ENCODE measurements around the gene BCL2L11. TPM values are rescaled to one million over a fixed set of nuclear protein-coding genes. Genes with fewer than 3 reads are reported as not detected.

Gene BCL2L11
- total and polyA plus RNA-seq, 2 donors (not counting 3 experiments of a cell fraction or from before 2014, with no cell fraction given), result 12.9 to 26.6 TPM

DNA sequence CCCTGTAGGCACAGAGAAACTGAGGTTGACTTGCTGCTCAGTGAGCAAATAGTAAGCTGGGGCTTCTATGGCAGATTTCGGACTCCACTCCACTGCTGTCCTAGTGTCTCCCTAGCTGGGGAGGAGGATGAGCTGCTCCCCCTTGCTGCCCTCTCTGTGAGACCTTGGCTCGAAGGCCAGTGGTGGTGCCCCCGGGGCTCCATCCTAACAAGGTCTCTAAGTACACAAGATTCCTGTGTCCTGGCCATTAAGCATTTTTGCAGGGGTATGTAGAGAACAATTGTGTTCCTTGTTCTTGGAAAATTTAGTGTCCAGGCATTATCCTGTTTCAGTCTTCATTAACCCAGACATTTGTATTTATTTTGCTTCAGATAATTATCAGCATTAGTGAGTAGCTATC lies 21.3 kb upstream of the BCL2L11 start:
- Histone ChIP-seq H3K4me3 (replicated peaks in 1 of 3; ENCODE audit: insufficient read depth in 1 of 3, low read depth in 1 of 3, low read length in 3 of 3) (no peak overlapping the region), H3K9me1 (replicated peaks; ENCODE audit: control insufficient read depth, extremely low read depth, insufficient read depth, low read length) (no peaks in the 10 kb centered on the region), H3K27ac (ENCODE audit: insufficient read depth, low read depth, low read length) (no peak overlapping the region), H3K4me1 (ENCODE audit: control insufficient read depth, extremely low read depth, insufficient read depth, low read length) (no peaks in the 10 kb centered on the region), H3K9ac (replicated peaks; ENCODE audit: extremely low read depth, insufficient read depth, low read length) (no peak overlapping the region), H3K9me3 (replicated peaks; ENCODE audit: control insufficient read depth, insufficient read depth, low read length) (no peaks in the 10 kb centered on the region), H3K4me2 (ENCODE audit: insufficient read depth, low read length) (no peak overlapping the region), H4K20me1 (replicated peaks; ENCODE audit: control insufficient read depth, extremely low read depth, insufficient read depth, low read length) (no peaks in the 10 kb centered on the region), H3K27me3 (ENCODE audit: control insufficient read depth in 2 of 2, insufficient read depth in 2 of 2, low read length in 2 of 2) (peaks cover 22 to 26% of the 10 kb centered on the region in 2 experiments), H3K79me2 (ENCODE audit: control insufficient read depth, insufficient read depth, low read length) (no peaks in the 10 kb centered on the region), H2AFZ (ENCODE audit: low read depth, low read length) (no peak overlapping the region), H3K36me3 (ENCODE audit: control insufficient read depth in 2 of 2, extremely low read depth in 1 of 2, insufficient read depth in 2 of 2, low read length in 2 of 2) (no peaks in the 10 kb centered on the region)
- no TSS peak for BruUV-seq (replicated peaks)
- intact Hi-C loops (cut with micrococcal nuclease), result no loop called here
- POLR2A ChIA-PET, result no interaction called here
- FAIRE-seq (no peak), DNase-seq (ENCODE audit: low read depth, low spot score) (no peak)
- TF ChIP-seq POLR2AphosphoS5 (IDR thresholded peaks at IDR 0.05; ENCODE audit: insufficient read depth, low read depth, low read length) (no peak), FOS (IDR thresholded peaks at IDR 0.05; ENCODE audit: borderline replicate concordance, insufficient read depth, low read length) (no peak)
- dilution Hi-C loops (cut with MboI; ENCODE audit: extremely low pct_ligation_motif_present, low sequenced_read_pairs), result no loop called here
- CTCF ChIA-PET, result interaction anchor here (1.2 to 1.5 kb wide), 2 partner anchors 9 to 18 kb away, joined by 3 read pairs; no protein-coding TSS in a partner anchor

GRCh38 chr2:111100087-111100764 lies 20.5 kb upstream of the BCL2L11 start:
- Histone ChIP-seq H3K36me3 (ENCODE audit: control insufficient read depth in 2 of 2, extremely low read depth in 1 of 2, insufficient read depth in 2 of 2, low read length in 2 of 2) (no peaks in the 10 kb centered on the region), H2AFZ (ENCODE audit: low read depth, low read length) (no peak overlapping the region), H3K4me1 (ENCODE audit: control insufficient read depth, extremely low read depth, insufficient read depth, low read length) (no peaks in the 10 kb centered on the region), H3K79me2 (ENCODE audit: control insufficient read depth, insufficient read depth, low read length) (no peaks in the 10 kb centered on the region), H3K9ac (replicated peaks; ENCODE audit: extremely low read depth, insufficient read depth, low read length) (no peak overlapping the region), H3K27ac (ENCODE audit: insufficient read depth, low read depth, low read length) (no peak overlapping the region), H4K20me1 (replicated peaks; ENCODE audit: control insufficient read depth, extremely low read depth, insufficient read depth, low read length) (no peaks in the 10 kb centered on the region), H3K27me3 (ENCODE audit: control insufficient read depth in 2 of 2, insufficient read depth in 2 of 2, low read length in 2 of 2) (peaks cover 20 to 28% of the 10 kb centered on the region in 2 experiments), H3K9me3 (replicated peaks; ENCODE audit: control insufficient read depth, insufficient read depth, low read length) (no peaks in the 10 kb centered on the region), H3K9me1 (replicated peaks; ENCODE audit: control insufficient read depth, extremely low read depth, insufficient read depth, low read length) (no peaks in the 10 kb centered on the region), H3K4me2 (ENCODE audit: insufficient read depth, low read length) (no peak overlapping the region), H3K4me3 (replicated peaks in 1 of 3; ENCODE audit: insufficient read depth in 1 of 3, low read depth in 1 of 3, low read length in 3 of 3) (no peak overlapping the region)
- TF ChIP-seq POLR2A (IDR thresholded peaks at IDR 0.05; ENCODE audit: low read depth, low read length) (no peak), EZH2 (IDR thresholded peaks at IDR 0.05; ENCODE audit: borderline replicate concordance, low read depth, low read length, severe bottlenecking) (no peak), POLR2AphosphoS5 (IDR thresholded peaks at IDR 0.05; ENCODE audit: insufficient read depth, low read depth, low read length) (no peak), MYC (IDR thresholded peaks at IDR 0.05; ENCODE audit: low read depth, low read length) (no peak), GATA2 (IDR thresholded peaks at IDR 0.05; ENCODE audit: insufficient read depth, insufficient read length, low read depth, low read length) (no peak), FOS (IDR thresholded peaks at IDR 0.05; ENCODE audit: borderline replicate concordance, insufficient read depth, low read length) (no peak), JUN (IDR thresholded peaks at IDR 0.05; ENCODE audit: borderline replicate concordance, insufficient read depth, insufficient read length, low read depth) (no peak)
- TF ChIP-seq, protein P1, sequence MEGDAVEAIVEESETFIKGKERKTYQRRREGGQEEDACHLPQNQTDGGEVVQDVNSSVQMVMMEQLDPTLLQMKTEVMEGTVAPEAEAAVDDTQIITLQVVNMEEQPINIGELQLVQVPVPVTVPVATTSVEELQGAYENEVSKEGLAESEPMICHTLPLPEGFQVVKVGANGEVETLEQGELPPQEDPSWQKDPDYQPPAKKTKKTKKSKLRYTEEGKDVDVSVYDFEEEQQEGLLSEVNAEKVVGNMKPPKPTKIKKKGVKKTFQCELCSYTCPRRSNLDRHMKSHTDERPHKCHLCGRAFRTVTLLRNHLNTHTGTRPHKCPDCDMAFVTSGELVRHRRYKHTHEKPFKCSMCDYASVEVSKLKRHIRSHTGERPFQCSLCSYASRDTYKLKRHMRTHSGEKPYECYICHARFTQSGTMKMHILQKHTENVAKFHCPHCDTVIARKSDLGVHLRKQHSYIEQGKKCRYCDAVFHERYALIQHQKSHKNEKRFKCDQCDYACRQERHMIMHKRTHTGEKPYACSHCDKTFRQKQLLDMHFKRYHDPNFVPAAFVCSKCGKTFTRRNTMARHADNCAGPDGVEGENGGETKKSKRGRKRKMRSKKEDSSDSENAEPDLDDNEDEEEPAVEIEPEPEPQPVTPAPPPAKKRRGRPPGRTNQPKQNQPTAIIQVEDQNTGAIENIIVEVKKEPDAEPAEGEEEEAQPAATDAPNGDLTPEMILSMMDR (IDR thresholded peaks at IDR 0.05; ENCODE audit: extremely low read depth in 1 of 2, insufficient read depth in 1 of 2, low read depth in 1 of 2, low read length in 2 of 2), result no peak
- TF ChIP-seq, protein P2, sequence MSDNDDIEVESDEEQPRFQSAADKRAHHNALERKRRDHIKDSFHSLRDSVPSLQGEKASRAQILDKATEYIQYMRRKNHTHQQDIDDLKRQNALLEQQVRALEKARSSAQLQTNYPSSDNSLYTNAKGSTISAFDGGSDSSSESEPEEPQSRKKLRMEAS (IDR thresholded peaks at IDR 0.05; ENCODE audit: insufficient read depth, insufficient read length), result no peak
- no TSS peak for BruUV-seq (replicated peaks)
- intact Hi-C loops (cut with micrococcal nuclease), result no loop called here
- FAIRE-seq (no peak), DNase-seq (ENCODE audit: low read depth, low spot score) (no peak)
- CTCF ChIA-PET, result interaction anchor here (1.2 to 1.5 kb wide), 2 partner anchors 10 to 17 kb away, joined by 3 read pairs; no protein-coding TSS in a partner anchor
- POLR2A ChIA-PET, result no interaction called here
- dilution Hi-C loops (cut with MboI; ENCODE audit: extremely low pct_ligation_motif_present, low sequenced_read_pairs), result no loop called here
